ENCODE results near the gene TMEM134. TPM values are rescaled to one million over a fixed set of nuclear protein-coding genes. Genes with fewer than 3 reads are reported as not detected.

TMEM134 gene
- total RNA-seq, 4 donors from 2014 or later = 131 to 376 (median 207) TPM

DNA sequence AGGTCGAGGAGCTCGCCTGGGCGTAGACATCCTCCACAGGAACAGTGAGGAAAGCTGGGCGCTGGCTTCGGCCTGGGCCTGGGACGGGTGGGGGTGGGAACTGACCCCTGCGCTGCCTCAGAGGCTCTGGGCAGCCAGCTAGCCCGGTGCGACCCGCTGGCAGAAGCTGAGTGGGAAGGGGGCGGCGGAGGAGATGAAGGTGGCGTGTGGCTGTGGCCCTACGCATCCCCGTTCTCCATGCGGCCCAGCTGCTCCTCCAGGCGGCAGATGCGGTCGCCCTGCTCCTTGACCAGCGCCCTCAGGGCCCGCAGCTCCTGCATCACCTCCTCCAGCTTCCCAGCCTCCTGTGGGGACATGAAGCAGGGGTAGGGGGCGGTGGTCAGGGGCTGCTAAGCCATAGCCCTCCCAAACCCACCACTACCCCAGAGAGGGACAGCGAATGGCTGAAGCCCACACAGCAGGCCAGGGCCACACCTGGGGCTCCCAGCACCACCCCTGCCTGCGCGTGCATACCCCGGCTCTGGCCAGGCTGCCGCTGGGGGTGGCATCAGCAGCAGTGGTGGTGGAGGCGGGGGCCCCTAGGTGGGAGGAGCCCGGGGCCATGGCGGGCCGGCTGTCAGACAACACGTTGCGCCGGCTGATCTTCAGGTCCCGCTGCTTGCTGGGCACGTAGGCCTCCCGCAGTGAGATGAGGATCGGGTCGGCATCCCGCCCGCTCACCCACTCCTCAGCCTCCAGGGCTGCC, 30.7 kb downstream of the TMEM134 start:
- Histone ChIP-seq H3K36me3 (peaks cover 69% of the 10 kb centered on the region), H3K4me3 (peak overlapping the region; percentile 14), H3K27ac (no peak overlapping the region), H3K27me3 (no peaks in the 10 kb centered on the region), H3K9me3 (no peaks in the 10 kb centered on the region), H3K4me1 (peaks cover 58% of the 10 kb centered on the region)
- TF ChIP-seq CTCF (IDR thresholded peaks at IDR 0.05) (no peak), EP300 (IDR thresholded peaks at IDR 0.05) (no peak), POLR2A (IDR thresholded peaks at IDR 0.05) (no peak), POLR2AphosphoS5 (IDR thresholded peaks at IDR 0.05) (no peak)
- DNase-seq (ENCODE audit: low spot score in 2 of 2) = no peak
- WGBS = 72% methylated on average over 29 of the region's 41 CpGs

GRCh38 chr11:67437809-67438157, 31.3 kb downstream of the TMEM134 start:
- no peaks in the 10 kb centered on the region for H3K27me3 ChIP-seq
- DNase-seq (ENCODE audit: low spot score in 2 of 2) = no peak
- peak overlapping the region; percentile 14 for H3K4me3 ChIP-seq
- no peak overlapping the region for H3K27ac ChIP-seq
- TF ChIP-seq POLR2AphosphoS5 (IDR thresholded peaks at IDR 0.05) = no peak
- no peak for TF ChIP-seq EP300 (IDR thresholded peaks at IDR 0.05)
- no peak for TF ChIP-seq CTCF (IDR thresholded peaks at IDR 0.05)
- no peak for TF ChIP-seq POLR2A (IDR thresholded peaks at IDR 0.05)
- no peaks in the 10 kb centered on the region for H3K9me3 ChIP-seq
- peaks cover 74% of the 10 kb centered on the region for H3K36me3 ChIP-seq
- H3K4me1 ChIP-seq = peaks cover 54% of the 10 kb centered on the region
- 86% methylated on average over 3 of the region's 3 CpGs for WGBS

DNA sequence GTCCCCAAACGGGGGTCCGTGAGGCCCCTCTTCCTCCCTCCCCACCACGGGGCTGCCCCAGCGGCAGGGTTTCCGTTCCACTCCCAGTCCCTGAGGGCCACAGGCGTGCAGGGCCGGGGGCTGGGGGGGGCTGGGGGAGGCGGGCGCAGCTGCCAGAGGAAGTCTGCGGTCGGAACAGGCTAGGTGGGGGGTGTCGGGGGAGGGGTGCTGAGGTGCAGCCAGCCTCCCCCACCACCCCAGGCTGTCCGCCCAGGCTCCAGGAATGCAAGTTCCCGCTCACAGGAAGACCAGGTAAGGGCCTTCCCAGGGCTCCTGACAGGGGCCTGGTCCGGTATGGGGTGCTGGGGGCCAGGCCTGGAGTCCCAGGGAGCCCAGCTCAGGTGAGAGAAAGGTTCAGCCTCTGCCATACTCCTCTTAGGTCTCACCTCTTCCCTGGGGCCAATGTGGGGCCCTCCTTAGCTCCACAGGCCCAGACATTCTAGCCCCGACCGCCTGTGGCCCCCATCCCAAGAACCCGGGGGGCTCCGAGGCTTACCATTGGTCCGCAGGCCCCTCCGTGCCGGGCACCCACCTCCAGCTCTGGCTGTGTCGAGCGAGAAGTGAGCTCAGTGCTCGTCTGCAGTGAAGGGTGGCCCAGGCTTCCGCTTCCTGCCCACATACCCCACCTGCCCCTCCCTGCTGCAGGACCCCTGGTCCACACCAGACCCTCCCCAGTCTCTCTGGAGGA, 31.8 kb downstream of the TMEM134 start, which contains the start of gene PTPRCAP:
PTPRCAP (minus strand) TSS at position 601 of the 727 bp plus-strand sequence; CDS start at position 538, 63 bp downstream.
- Histone ChIP-seq H3K27ac (no peak within 1 kb of the TSS), H3K4me3 (peak within 1 kb of the TSS; percentile 14), H3K9me3 (no peaks in the 10 kb centered on the region), H3K4me1 (peaks cover 49% of the 10 kb centered on the region), H3K27me3 (no peaks in the 10 kb centered on the region), H3K36me3 (peaks cover 79% of the 10 kb centered on the region)
- DNase-seq (ENCODE audit: low spot score in 2 of 2) = no peak
- WGBS = 51% methylated on average over 10 of the region's 26 CpGs
- TF ChIP-seq POLR2A (IDR thresholded peaks at IDR 0.05) (no peak), POLR2AphosphoS5 (IDR thresholded peaks at IDR 0.05) (no peak), EP300 (IDR thresholded peaks at IDR 0.05) (no peak), CTCF (IDR thresholded peaks at IDR 0.05) (no peak)

DNA sequence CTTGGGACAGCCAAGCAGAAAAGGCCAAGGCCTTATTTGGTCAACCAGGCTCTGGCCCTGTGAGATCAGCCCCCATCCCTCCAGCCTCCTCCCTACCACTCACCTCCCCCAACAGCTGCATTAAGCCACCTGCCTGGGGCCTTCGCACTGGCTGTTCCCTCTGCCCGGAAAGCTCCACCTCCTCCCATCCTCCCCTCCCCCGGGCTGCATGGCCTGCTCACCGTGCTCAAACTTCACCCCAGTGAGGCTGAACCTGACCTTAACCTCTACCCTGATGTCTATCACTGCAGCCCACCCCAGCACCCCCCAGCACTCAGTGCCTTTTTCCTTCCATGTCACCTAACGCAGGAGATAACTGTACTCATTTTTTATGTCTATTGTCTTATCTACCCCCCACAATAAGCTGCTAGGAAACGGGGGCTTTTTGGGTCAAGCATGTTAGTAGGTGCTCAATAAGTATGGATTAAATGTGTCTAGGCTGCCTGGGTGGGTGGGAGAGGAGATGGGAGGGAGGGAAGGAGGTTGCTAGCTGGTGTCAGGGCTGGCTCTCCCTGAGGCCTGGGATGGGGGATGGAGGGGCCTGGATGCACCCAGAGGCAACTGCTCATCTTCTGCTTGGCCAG, 32.5 kb downstream of the TMEM134 start:
- H3K27ac ChIP-seq = no peak overlapping the region
- no peak for DNase-seq (ENCODE audit: low spot score in 2 of 2)
- 43% methylated on average over 6 of the region's 6 CpGs for WGBS
- peaks cover 79% of the 10 kb centered on the region for H3K36me3 ChIP-seq
- no peak for TF ChIP-seq POLR2A (IDR thresholded peaks at IDR 0.05)
- H3K27me3 ChIP-seq = no peaks in the 10 kb centered on the region
- H3K4me1 ChIP-seq = peaks cover 45% of the 10 kb centered on the region
- no peaks in the 10 kb centered on the region for H3K9me3 ChIP-seq
- peak overlapping the region; percentile 14 for H3K4me3 ChIP-seq

GRCh38 chr11:67435727-67436458, 33.2 kb downstream of the TMEM134 start:
- no peak for DNase-seq (ENCODE audit: low spot score in 2 of 2)
- Histone ChIP-seq H3K4me3 (no peak overlapping the region), H3K27ac (no peak overlapping the region), H3K4me1 (peaks cover 41% of the 10 kb centered on the region), H3K27me3 (no peaks in the 10 kb centered on the region), H3K36me3 (peaks cover 77% of the 10 kb centered on the region), H3K9me3 (no peaks in the 10 kb centered on the region)
- TF ChIP-seq POLR2AphosphoS5 (IDR thresholded peaks at IDR 0.05) = no peak
- no peak for TF ChIP-seq POLR2A (IDR thresholded peaks at IDR 0.05)
- TF ChIP-seq EP300 (IDR thresholded peaks at IDR 0.05) = no peak
- TF ChIP-seq CTCF (IDR thresholded peaks at IDR 0.05) = no peak
- 90% methylated on average over 17 of the region's 38 CpGs for WGBS

Data from suprapubic skin (tissue), 4 donors.